DMS 273 (cell line): ENCODE data around the gene HYDIN.
"Not testable (repeated sequence)": the region's sequence is repeated elsewhere in the genome, so short reads cannot be mapped to it uniquely, and the experiment has no call there.

Experiments used
- DNase-seq: peaks from one replicate; lab custom pipeline; 2025; ENCODE audit not compliant: unreplicated experiment; lab: John Stamatoyannopoulos, UW

Gene HYDIN

GRCh38 chr16:70882311-70882710 is 348.2 kb downstream of the HYDIN start:
- not testable (repeated sequence) for DNase-seq

- DNase-seq, result not testable (repeated sequence)
These were observed 352.6 kb downstream of the HYDIN start for GRCh38 chr16:70877895-70878294.

DNA sequence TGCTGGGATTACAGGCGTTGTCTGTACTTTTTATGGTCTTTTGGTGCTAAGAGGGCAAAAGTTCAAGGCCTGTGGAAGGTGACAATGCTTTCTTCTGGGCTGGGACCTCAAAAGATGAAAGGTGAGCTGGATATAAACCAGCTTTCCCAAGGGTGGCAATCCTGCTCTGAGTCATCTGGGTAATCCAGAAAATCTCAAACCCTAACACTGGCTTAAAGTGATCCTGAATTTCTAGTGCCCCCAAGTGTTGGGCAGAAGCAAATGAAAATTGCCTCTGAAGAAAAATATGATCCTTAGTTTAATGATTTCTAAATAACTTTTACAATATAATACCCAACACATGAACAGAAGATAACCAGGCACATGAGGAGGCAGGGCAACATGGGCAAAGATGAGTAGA is 354.1 kb downstream of the HYDIN start:
- not testable (repeated sequence) for DNase-seq

GRCh38 chr16:70864698-70865097 is 365.8 kb downstream of the HYDIN start:
- DNase-seq, result not testable (repeated sequence)

DNA sequence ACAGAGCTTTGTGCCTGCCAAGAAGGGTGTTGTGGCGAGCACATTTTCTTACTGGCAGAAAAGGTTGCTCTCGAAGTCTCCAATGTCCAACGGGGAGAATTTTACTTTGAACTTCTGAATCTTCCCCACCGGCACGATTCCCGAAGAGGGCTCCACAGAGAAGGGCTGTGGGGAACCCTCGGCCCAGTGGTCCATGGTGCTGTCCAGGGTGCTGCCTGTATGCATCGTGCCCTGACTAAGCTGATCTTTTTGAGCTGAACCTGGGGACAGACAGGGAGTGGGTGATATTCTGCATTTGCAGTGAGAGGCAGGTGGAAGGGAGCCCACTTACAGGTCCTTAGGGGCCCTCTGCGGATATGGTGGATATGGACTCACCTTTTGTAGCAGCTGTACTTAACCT is 368.5 kb downstream of the HYDIN start:
- DNase-seq, result not testable (repeated sequence)

DNA sequence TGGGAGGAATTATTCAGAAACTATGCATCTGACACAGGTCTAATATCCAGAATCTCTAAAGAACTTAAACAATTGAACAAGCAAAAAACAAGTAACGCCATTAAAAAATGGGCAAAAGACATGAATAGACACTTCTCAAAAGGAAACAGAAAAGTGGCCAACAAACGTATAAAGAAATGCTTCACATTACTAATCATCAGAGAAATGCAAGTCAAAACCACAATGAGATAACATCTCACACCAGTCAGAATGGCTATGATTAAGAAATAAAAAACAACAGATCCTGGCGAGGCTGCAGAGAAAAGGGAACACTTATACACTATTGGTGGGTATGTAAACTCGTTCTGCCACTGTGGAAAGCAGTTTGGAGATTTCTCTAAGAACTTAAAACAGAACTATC is 379.2 kb downstream of the HYDIN start:
- not testable (repeated sequence) for DNase-seq

- DNase-seq, result not testable (repeated sequence)
These were observed 406.9 kb downstream of the HYDIN start for GRCh38 chr16:70823498-70824118.

GRCh38 chr16:70822734-70823133 is 407.8 kb downstream of the HYDIN start:
- not testable (repeated sequence) for DNase-seq

DNA sequence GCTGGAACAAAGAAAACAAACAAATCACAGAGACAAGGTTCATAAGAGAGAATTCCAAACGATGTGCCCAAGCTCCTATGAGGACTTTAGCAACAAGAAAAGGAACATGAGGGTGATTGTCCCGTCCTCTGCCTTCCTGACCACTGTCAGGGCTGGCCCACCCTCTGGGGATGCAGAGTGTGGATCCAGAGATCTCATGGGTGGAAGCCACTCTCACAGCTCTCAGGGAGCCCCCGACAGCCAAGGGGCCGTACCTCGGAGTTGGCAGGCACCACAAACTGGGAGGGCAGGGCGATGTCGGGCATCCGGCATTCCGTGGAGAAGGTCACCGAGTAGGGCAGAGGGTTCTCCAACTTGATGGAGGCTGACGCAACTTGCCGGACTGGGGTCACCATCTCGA is 412.4 kb downstream of the HYDIN start:
- not testable (repeated sequence) for DNase-seq

- no peak for DNase-seq
These were observed 421.0 kb downstream of the HYDIN start for GRCh38 chr16:70809392-70810060.

- DNase-seq, result peak; percentile 11
These were observed 422.2 kb downstream of the HYDIN start for GRCh38 chr16:70808371-70808770.

DNA sequence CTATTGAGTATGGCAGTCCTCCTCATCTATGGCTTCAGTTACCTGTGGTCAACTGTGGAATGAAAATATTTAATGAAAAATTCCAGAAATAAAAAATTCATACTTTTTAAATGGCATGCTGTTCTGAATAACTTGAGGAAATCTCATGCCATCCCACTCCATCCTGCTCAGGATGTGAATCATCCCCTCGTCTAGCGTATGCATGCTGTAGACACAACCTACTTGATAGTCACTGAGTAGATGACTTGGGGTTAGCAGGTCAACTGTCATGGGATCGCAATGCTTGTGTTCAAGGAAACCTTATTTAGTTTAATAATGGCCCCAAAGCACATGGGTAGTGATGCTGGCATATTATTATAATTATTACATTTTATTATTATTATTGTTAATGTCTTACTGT is 424.7 kb downstream of the HYDIN start:
- DNase-seq, result no peak

DNA sequence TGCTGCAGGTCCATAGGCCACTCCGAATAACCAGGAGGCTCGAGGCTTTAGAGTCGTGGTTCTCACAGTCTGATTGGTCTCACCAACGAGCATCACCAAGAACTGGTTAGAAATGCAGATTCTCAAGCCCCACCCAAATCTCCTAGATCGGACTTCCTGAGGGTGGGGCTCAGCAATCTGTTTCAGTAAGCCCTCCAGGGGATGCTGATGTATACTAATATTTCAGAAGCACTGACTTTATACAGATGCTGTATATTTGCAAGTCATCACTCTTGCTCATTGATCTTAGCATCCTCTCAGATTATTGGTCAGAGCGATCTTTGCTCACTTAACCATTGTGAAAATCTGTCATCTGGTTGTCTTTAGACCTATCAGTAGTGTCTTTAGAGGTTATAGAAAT is 425.1 kb downstream of the HYDIN start:
- no peak for DNase-seq

DNA sequence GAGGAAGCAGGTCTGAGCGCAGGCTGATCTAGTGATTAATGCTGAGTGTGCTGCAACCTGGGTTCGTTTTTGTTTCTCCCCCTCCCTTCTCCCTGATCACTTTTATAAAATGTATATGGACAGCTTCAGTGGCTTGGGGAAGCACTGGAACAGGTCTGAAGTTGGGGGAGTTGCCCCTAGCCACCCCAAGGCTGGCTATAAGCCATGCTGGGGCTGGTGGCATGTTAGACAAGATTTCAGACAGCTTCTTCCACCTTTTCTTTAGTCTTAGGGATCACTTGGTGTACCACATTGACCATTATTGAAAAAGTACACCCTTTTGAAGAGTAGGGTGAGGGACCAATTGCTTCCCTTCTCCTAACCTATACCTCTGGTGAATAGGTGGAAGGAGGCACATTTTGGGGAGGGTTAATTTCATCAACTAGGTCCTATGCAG is 425.8 kb downstream of the HYDIN start:
- DNase-seq, result peak; percentile 19

DNA sequence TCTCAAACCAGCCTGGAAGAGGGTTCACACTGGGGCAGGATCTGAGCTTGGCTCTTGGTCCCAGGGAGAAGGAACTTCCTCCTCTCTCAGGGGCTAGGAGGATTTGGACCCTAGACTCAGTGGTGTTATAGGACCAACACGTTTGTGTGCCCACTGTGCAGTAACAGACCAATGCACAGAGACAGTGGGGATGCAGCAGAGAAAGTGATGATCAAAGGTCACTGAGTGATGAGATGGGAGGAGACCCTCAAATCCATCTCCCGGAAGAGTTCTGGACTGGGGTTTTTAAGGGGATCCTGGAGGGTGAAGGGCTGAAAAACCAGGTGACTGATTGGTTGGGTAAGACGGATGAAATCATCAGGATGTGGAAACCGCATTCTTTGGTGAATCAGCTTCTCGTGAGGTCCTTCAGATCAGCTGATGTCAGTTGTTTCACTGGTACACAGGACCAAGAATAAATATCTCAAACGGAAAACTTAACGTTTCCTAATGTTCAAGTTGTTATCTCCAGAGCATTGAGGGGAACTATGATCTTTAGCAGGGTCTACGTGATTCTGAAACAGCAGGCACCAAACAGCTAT is 426.3 kb downstream of the HYDIN start:
- no peak for DNase-seq

- DNase-seq, result no peak
These were observed 427.2 kb downstream of the HYDIN start for GRCh38 chr16:70803319-70803718.

DNA sequence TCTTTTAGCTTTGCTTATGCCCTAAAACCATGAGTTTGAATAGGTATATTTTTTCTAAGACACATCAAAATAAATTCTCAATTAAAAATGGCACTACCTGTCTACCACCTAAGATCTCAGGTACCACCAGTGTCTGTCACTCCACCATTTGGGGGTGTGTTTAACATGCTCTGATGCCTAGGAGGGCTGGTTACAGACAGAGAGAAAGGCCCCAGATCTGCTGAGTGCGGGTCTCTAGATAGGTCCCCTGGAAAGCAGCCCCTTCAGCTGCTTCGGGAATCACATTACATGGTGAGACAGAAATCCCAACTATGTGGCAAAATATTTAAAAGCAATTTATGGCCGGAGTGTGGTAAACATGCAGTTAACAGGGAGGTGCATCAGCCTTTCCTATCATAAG is 428.9 kb downstream of the HYDIN start:
- DNase-seq, result no peak

DNA sequence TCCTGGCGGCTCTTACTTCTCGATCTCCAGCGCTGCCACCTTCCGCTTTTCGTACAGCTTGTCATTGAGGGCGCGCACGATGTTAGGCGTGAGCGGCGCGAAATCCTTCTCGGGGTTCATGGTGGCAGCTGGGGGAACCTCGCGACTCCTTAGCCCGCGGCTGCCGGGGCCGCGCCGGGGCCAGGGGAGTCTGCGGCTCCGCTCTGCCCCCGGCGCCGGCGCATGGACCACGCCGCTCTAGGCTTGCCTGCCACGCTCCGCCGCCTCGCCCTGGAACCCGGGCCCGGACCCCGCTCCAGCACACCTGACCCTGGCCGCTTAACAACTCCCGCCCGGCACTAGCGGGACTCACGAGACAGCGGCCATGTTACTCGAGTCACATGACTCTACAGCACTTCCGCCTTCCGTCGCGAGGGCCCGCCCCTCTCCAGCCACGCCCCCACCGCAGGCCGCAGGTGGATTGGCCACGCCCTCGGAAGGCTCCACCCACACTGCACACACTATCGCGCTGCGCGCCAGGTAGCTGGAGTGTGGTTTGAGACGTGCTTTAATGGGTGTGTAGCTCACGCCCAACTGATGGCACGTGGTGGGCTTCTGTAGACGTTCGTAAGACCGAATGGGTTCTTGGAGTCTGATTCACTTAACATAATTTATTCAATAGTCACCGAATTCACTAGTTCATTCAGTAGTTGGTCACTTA is 429.6 kb downstream of the HYDIN start, which contains the start of gene VAC14:
Gene VAC14, minus strand, starts transcription at position 378 of the 700 bp plus-strand sequence. Its CDS starts 258 bp downstream, at position 120.
- peak; percentile 97 for DNase-seq

GRCh38 chr16:70800311-70800710 is 430.2 kb downstream of the HYDIN start:
- DNase-seq, result no peak

GRCh38 chr16:70796301-70796700 is 434.2 kb downstream of the HYDIN start:
- no peak for DNase-seq

GRCh38 chr16:70795296-70795912 is 435.1 kb downstream of the HYDIN start:
- no peak for DNase-seq
